BLaER1 (cell line): ENCODE results near the gene RFPL4A.
"Not testable (repeated sequence)": the region's sequence is repeated elsewhere in the genome, so short reads cannot be mapped to it uniquely, and the experiment has no call there.

Experiments used
- H3K27ac ChIP-seq: shearing (Covaris generic); formaldehyde crosslinking; 2 replicates; pipeline ENCODE4 v1.8.1; 2022
- H3K27me3 ChIP-seq: shearing (Covaris generic); formaldehyde crosslinking; 2 replicates; pipeline ENCODE4 v1.8.1; 2022
- H3K36me3 ChIP-seq: shearing (Covaris generic); formaldehyde crosslinking; 2 replicates; pipeline ENCODE4 v1.8.1; 2022
- H3K4me1 ChIP-seq: shearing (Covaris generic); formaldehyde crosslinking; 2 replicates; pipeline ENCODE4 v1.8.1; 2022
- H3K4me2 ChIP-seq: shearing (Covaris generic); formaldehyde crosslinking; 2 replicates; pipeline ENCODE4 v1.8.1; 2022
- H3K4me3 ChIP-seq: shearing (Covaris generic); formaldehyde crosslinking; 2 replicates; pipeline ENCODE4 v1.8.1; 2022
- H3K9ac ChIP-seq: shearing (Covaris generic); formaldehyde crosslinking; 2 replicates; pipeline ENCODE4 v1.8.1; 2022
- H3K9me3 ChIP-seq: shearing (Covaris generic); formaldehyde crosslinking; 2 replicates; pipeline ENCODE4 v1.8.1; 2022
- H4K20me1 ChIP-seq: shearing (Covaris generic); formaldehyde crosslinking; 2 replicates; pipeline ENCODE4 v1.8.1; 2022
- Cebpa-rat ChIP-seq: shearing (Covaris generic); IDR thresholded peaks from 2 replicates; pipeline ENCODE4 v1.8.1; 2022

RFPL4A gene

DNA sequence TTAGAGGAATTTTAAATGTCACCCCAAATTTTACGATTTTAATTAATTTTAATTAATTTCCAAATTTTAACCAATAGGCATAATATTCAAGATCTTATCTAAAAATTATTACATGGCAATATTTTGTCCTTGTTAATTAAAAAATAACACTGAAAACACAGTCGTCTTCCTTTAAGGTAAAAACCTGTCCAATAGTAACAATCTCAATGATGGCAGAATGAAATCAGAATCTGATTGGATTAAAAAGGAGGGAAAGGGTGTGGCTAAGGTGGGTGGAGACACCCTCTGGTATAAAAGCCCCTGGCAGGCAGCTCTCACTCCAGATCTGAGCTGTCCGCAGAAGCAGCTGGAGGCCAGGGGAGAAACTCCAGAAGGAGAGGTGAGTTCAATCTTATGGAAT lies at the start of gene RFPL4A:
TSS of gene RFPL4A (plus strand) at position 301 of the 400 bp plus-strand sequence. CDS start 2,704 bp downstream, outside the sequence.
- not testable (repeated sequence) for H3K4me1 ChIP-seq, H4K20me1 ChIP-seq, H3K4me3 ChIP-seq, H3K9ac ChIP-seq, H3K36me3 ChIP-seq, H3K27ac ChIP-seq, H3K4me2 ChIP-seq, H3K9me3 ChIP-seq, H3K27me3 ChIP-seq

GRCh38 chr19:55711719-55712118 lies 47.2 kb upstream of the RFPL4A start:
- no peaks in the 10 kb centered on the region for H3K9me3 ChIP-seq
- H3K36me3 ChIP-seq = no peaks in the 10 kb centered on the region
- H3K4me1 ChIP-seq = peaks cover 16% of the 10 kb centered on the region
- no peak overlapping the region for H3K4me2 ChIP-seq
- H3K27ac ChIP-seq = no peak overlapping the region
- H3K4me3 ChIP-seq = no peak overlapping the region
- H3K9ac ChIP-seq = no peak overlapping the region
- H3K27me3 ChIP-seq = no peaks in the 10 kb centered on the region
- no peaks in the 10 kb centered on the region for H4K20me1 ChIP-seq
- no peak for TF ChIP-seq Cebpa-rat

GRCh38 chr19:55712804-55713631 lies 45.9 kb upstream of the RFPL4A start:
- no peaks in the 10 kb centered on the region for H3K36me3 ChIP-seq
- H3K9me3 ChIP-seq = peaks cover 9% of the 10 kb centered on the region
- no peak for TF ChIP-seq Cebpa-rat
- H3K27me3 ChIP-seq = no peaks in the 10 kb centered on the region
- H4K20me1 ChIP-seq = no peaks in the 10 kb centered on the region
- H3K4me2 ChIP-seq = no peak overlapping the region
- H3K4me1 ChIP-seq = peaks cover 7% of the 10 kb centered on the region
- H3K9ac ChIP-seq = no peak overlapping the region
- H3K27ac ChIP-seq = no peak overlapping the region
- H3K4me3 ChIP-seq = no peak overlapping the region

DNA sequence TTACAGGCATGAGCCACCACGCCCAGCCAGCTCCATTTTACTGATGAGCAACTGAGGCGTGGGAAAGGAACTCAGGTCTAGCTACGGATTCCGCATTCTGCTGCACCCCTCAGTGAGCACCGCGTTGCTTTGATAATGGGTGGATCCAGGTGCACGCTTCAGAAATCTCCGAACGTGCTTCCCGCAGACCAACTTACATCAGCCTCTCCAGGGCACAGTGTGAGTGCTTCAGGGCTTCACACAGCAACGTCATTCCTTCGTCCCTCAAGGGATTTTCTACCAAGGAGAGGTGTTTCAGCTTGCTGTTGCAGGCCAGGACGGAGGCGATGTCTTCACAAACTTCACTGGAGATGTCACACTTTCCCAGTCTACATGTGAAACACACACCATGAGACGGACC lies 42.4 kb upstream of the RFPL4A start:
- H3K9me3 ChIP-seq = peaks cover 35% of the 10 kb centered on the region
- no peak overlapping the region for H3K4me2 ChIP-seq
- H3K9ac ChIP-seq = no peak overlapping the region
- H4K20me1 ChIP-seq = no peaks in the 10 kb centered on the region
- H3K27me3 ChIP-seq = no peaks in the 10 kb centered on the region
- no peaks in the 10 kb centered on the region for H3K4me1 ChIP-seq
- no peaks in the 10 kb centered on the region for H3K36me3 ChIP-seq
- H3K27ac ChIP-seq = no peak overlapping the region
- TF ChIP-seq Cebpa-rat = no peak
- H3K4me3 ChIP-seq = no peak overlapping the region

DNA sequence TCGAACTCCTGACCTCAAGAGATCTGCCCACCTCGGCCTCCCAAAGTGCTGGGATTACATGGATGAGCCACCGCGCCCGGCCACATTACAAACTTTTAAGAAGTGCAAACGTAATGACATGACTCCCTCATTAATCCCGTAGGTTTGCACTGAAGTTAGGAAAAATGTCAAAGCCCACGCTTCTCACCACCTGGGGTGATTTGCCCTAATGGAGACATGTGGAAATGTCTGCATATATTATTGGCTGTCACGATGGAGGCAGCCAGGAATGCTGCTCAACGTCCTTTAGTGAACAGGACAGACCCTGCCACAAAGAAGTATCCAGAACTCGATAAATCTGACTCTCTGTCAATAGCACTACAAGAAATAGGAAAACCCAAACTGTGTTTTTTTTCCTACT lies 41.6 kb upstream of the RFPL4A start:
- no peaks in the 10 kb centered on the region for H3K27me3 ChIP-seq
- H3K4me1 ChIP-seq = no peaks in the 10 kb centered on the region

GRCh38 chr19:55717879-55718711 lies 40.8 kb upstream of the RFPL4A start:
- not testable (repeated sequence) for H3K9ac ChIP-seq, H3K4me2 ChIP-seq, H3K27ac ChIP-seq, H3K4me3 ChIP-seq, H3K36me3 ChIP-seq, H3K4me1 ChIP-seq, H4K20me1 ChIP-seq, H3K27me3 ChIP-seq
- peaks cover 46% of the 10 kb centered on the region for H3K9me3 ChIP-seq

More for the DNA sequence above, 41.6 kb upstream of the RFPL4A start:
- H3K4me2 ChIP-seq = no peak overlapping the region
- H4K20me1 ChIP-seq = no peaks in the 10 kb centered on the region
- no peak overlapping the region for H3K27ac ChIP-seq
- peaks cover 42% of the 10 kb centered on the region for H3K9me3 ChIP-seq
- H3K36me3 ChIP-seq = no peaks in the 10 kb centered on the region
- no peak for TF ChIP-seq Cebpa-rat
- no peak overlapping the region for H3K9ac ChIP-seq
- no peak overlapping the region for H3K4me3 ChIP-seq

- no peak overlapping the region for H3K4me2 ChIP-seq
- H3K4me1 ChIP-seq = no peaks in the 10 kb centered on the region
- H3K27me3 ChIP-seq = no peaks in the 10 kb centered on the region
- no peak overlapping the region for H3K27ac ChIP-seq
- H3K9me3 ChIP-seq = peaks cover 46% of the 10 kb centered on the region
- TF ChIP-seq Cebpa-rat = no peak
- H3K36me3 ChIP-seq = no peaks in the 10 kb centered on the region
- H3K9ac ChIP-seq = no peak overlapping the region
- H3K4me3 ChIP-seq = no peak overlapping the region
- no peaks in the 10 kb centered on the region for H4K20me1 ChIP-seq
These were observed 38.6 kb upstream of the RFPL4A start for GRCh38 chr19:55720214-55720746.

GRCh38 chr19:55720801-55721200 lies 38.1 kb upstream of the RFPL4A start:
- Histone ChIP-seq H3K4me1 (no peaks in the 10 kb centered on the region), H4K20me1 (no peaks in the 10 kb centered on the region), H3K4me2 (no peak overlapping the region), H3K9ac (no peak overlapping the region), H3K27ac (no peak overlapping the region), H3K4me3 (no peak overlapping the region), H3K9me3 (peaks cover 46% of the 10 kb centered on the region), H3K36me3 (no peaks in the 10 kb centered on the region), H3K27me3 (no peaks in the 10 kb centered on the region)
- no peak for TF ChIP-seq Cebpa-rat

GRCh38 chr19:55723491-55723890 lies 35.4 kb upstream of the RFPL4A start:
- Histone ChIP-seq H3K27me3 (no peaks in the 10 kb centered on the region), H3K4me2 (no peak overlapping the region), H3K36me3 (no peaks in the 10 kb centered on the region), H3K9me3 (peaks cover 33% of the 10 kb centered on the region), H3K27ac (no peak overlapping the region), H3K9ac (no peak overlapping the region), H3K4me1 (no peaks in the 10 kb centered on the region), H4K20me1 (no peaks in the 10 kb centered on the region), H3K4me3 (no peak overlapping the region)
- TF ChIP-seq Cebpa-rat = no peak

DNA sequence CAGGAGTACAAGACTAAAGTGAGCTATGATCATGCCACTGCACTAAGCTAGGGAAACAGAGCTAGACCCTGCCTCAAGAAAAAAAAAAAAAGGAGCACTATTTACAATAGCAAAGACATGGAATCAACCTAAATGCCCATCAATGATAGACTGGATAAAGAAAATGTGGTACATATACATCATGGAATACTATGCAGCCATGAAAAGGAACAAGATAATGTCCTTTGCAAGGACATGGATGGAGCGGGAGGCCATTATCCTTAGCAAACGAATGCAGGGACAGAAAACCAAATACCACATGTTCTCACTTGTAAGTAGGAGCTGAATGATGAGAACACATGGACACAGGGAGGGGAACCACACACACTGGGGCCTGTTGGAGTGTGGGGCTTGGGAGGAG lies 28.5 kb upstream of the RFPL4A start:
- H3K27ac ChIP-seq, H3K4me3 ChIP-seq, H4K20me1 ChIP-seq, H3K9ac ChIP-seq, H3K27me3 ChIP-seq, H3K4me1 ChIP-seq, H3K36me3 ChIP-seq, H3K4me2 ChIP-seq: not testable (repeated sequence)
- peaks cover 12% of the 10 kb centered on the region for H3K9me3 ChIP-seq
